Duodenal mucosa (tissue), 2 donors: ENCODE results near the gene PITRM1.

ENCODE experiments used
- H3K27ac ChIP-seq: one replicate; pipeline ENCODE4 v1.7.0; 2013; ENCODE audit warnings: low read depth, low read length
- H3K27me3 ChIP-seq, 2 donors: one replicate each; pipeline ENCODE4 v1.7.0; 2013; ENCODE audit warnings: low read length in 2 of 2, control low read depth in 1 of 2; ENCODE audit not compliant: insufficient read depth in 2 of 2, control insufficient read depth in 1 of 2
- H3K36me3 ChIP-seq, 2 donors: one replicate each; pipeline ENCODE4 v1.7.0; 2013; ENCODE audit warnings: low read length in 2 of 2, control low read depth in 1 of 2; ENCODE audit not compliant: insufficient read depth in 2 of 2, control insufficient read depth in 1 of 2
- H3K4me1 ChIP-seq, 2 donors: one replicate each; pipeline ENCODE4 v1.7.0; 2013; ENCODE audit warnings: low read length in 2 of 2, control low read depth in 1 of 2; ENCODE audit not compliant: insufficient read depth in 2 of 2, control insufficient read depth in 1 of 2
- H3K4me3 ChIP-seq, 2 donors: one replicate each; pipeline ENCODE4 v1.7.0; 2013; ENCODE audit warnings: low read length in 2 of 2, low read depth in 1 of 2
- H3K9ac ChIP-seq, 2 donors: one replicate each; pipeline ENCODE4 v1.7.0; 2013; ENCODE audit warnings: low read length in 2 of 2, low read depth in 1 of 2
- H3K9me3 ChIP-seq, 2 donors: one replicate each; pipeline ENCODE4 v1.7.0; 2013; ENCODE audit warnings: low read length in 2 of 2, control low read depth in 1 of 2; ENCODE audit not compliant: control insufficient read depth in 1 of 2

PITRM1 gene

GRCh38 chr10:3132036-3133025 is 40.3 kb downstream of the PITRM1 start:
- H3K27ac ChIP-seq = no peak overlapping the region
- no peaks in the 10 kb centered on the region for H3K9me3 ChIP-seq
- peaks cover 0 to 1% of the 10 kb centered on the region in 2 donors for H3K4me1 ChIP-seq
- no peak overlapping the region for H3K4me3 ChIP-seq
- no peaks in the 10 kb centered on the region for H3K27me3 ChIP-seq
- H3K9ac ChIP-seq = no peak overlapping the region
- H3K36me3 ChIP-seq = peaks cover 24 to 64% of the 10 kb centered on the region in 2 donors

GRCh38 chr10:3131098-3131497 is 41.5 kb downstream of the PITRM1 start:
- no peaks in the 10 kb centered on the region for H3K27me3 ChIP-seq
- H3K4me1 ChIP-seq = peaks cover 7 to 11% of the 10 kb centered on the region in 2 donors
- H3K4me3 ChIP-seq = no peak overlapping the region
- no peak overlapping the region for H3K27ac ChIP-seq
- H3K9ac ChIP-seq = no peak overlapping the region
- peaks cover 19 to 52% of the 10 kb centered on the region in 2 donors for H3K36me3 ChIP-seq
- H3K9me3 ChIP-seq = no peaks in the 10 kb centered on the region

- no peaks in the 10 kb centered on the region for H3K9me3 ChIP-seq
- no peak overlapping the region for H3K27ac ChIP-seq
- H3K27me3 ChIP-seq = no peaks in the 10 kb centered on the region
- H3K4me1 ChIP-seq = peaks cover 8 to 11% of the 10 kb centered on the region in 2 donors
- no peak overlapping the region for H3K9ac ChIP-seq
- no peak overlapping the region for H3K4me3 ChIP-seq
- H3K36me3 ChIP-seq = peaks cover 18 to 52% of the 10 kb centered on the region in 2 donors
Measured at GRCh38 chr10:3129581-3130340, 42.8 kb downstream of the PITRM1 start.

GRCh38 chr10:3128379-3129130 is 44.0 kb downstream of the PITRM1 start:
- H3K36me3 ChIP-seq = peaks cover 16 to 52% of the 10 kb centered on the region in 2 donors
- H3K4me3 ChIP-seq = no peak overlapping the region
- H3K9me3 ChIP-seq = no peaks in the 10 kb centered on the region
- no peak overlapping the region for H3K27ac ChIP-seq
- no peaks in the 10 kb centered on the region for H3K27me3 ChIP-seq
- H3K4me1 ChIP-seq = peaks cover 8 to 11% of the 10 kb centered on the region in 2 donors
- no peak overlapping the region for H3K9ac ChIP-seq

- Histone ChIP-seq H3K4me1 (peaks cover 8 to 11% of the 10 kb centered on the region in 2 donors), H3K27me3 (no peaks in the 10 kb centered on the region), H3K9me3 (no peaks in the 10 kb centered on the region), H3K27ac (no peak overlapping the region), H3K36me3 (peaks cover 21 to 53% of the 10 kb centered on the region in 2 donors), H3K9ac (no peak overlapping the region), H3K4me3 (no peak overlapping the region)
Measured at GRCh38 chr10:3127921-3128320, 44.7 kb downstream of the PITRM1 start.

GRCh38 chr10:3126741-3127346 is 45.7 kb downstream of the PITRM1 start:
- H3K4me3 ChIP-seq = no peak overlapping the region
- no peaks in the 10 kb centered on the region for H3K9me3 ChIP-seq
- H3K9ac ChIP-seq = no peak overlapping the region
- peaks cover 8 to 11% of the 10 kb centered on the region in 2 donors for H3K4me1 ChIP-seq
- peaks cover 19 to 53% of the 10 kb centered on the region in 2 donors for H3K36me3 ChIP-seq
- peak overlapping the region; percentile 13 for H3K27ac ChIP-seq
- no peaks in the 10 kb centered on the region for H3K27me3 ChIP-seq

GRCh38 chr10:3126249-3126648 is 46.3 kb downstream of the PITRM1 start:
- peak overlapping the region; percentile 13 for H3K27ac ChIP-seq
- H3K9ac ChIP-seq = no peak overlapping the region
- H3K4me1 ChIP-seq = peaks cover 8 to 11% of the 10 kb centered on the region in 2 donors
- H3K4me3 ChIP-seq = no peak overlapping the region
- no peaks in the 10 kb centered on the region for H3K27me3 ChIP-seq
- peaks cover 18 to 51% of the 10 kb centered on the region in 2 donors for H3K36me3 ChIP-seq
- no peaks in the 10 kb centered on the region for H3K9me3 ChIP-seq

GRCh38 chr10:3125527-3126170 is 46.9 kb downstream of the PITRM1 start:
- peaks cover 8 to 11% of the 10 kb centered on the region in 2 donors for H3K4me1 ChIP-seq
- H3K36me3 ChIP-seq = peaks cover 18 to 51% of the 10 kb centered on the region in 2 donors
- no peaks in the 10 kb centered on the region for H3K9me3 ChIP-seq
- H3K27ac ChIP-seq = no peak overlapping the region
- H3K27me3 ChIP-seq = no peaks in the 10 kb centered on the region
- H3K9ac ChIP-seq = no peak overlapping the region
- no peak overlapping the region for H3K4me3 ChIP-seq
